Spleen (tissue), 7 donors: ENCODE data around the gene PGM2.

Experiments used
- POLR2A ChIP-seq, 3 donors: fragments of 450-650 bp; IDR thresholded peaks; one replicate each; pipeline ENCODE4 v1.5.1; 2017; ENCODE audit warnings: antibody characterized with exemption in 3 of 3, mild to moderate bottlenecking in 1 of 3
- POLR2AphosphoS5 ChIP-seq, 3 donors: sonication (generic); formaldehyde crosslinking; IDR thresholded peaks; one replicate each; pipeline ENCODE4 v1.5.1; 2017; ENCODE audit warnings: antibody characterized with exemption in 3 of 3
- TF ChIP-seq, protein P1 (sequence below), 11 experiments: fragments of 200-600 bp in 7 of 11; fragments of 450-650 bp in 4 of 11; sonication (generic) in 4 of 11; IDR thresholded peaks in 8 of 11; conservative IDR thresholded peaks in 3 of 11; 1 replicate in 7 of 11; 2 replicates in 4 of 11; pipeline versions ENCODE4 v1.4.0 to v1.8.0; 2016 to 2021; ENCODE audit warnings: antibody characterized with exemption in 11 of 11, inconsistent platforms in 4 of 11, mild to moderate bottlenecking in 1 of 11
- donor health status: DM: no; HTN: no; CAD: no; lungs with moderate emphysema.
- donor health status: DM: no; HTN: no; CAD: no.
- donor health status: DM: no; HTN: no; CAD: no.

DNA sequence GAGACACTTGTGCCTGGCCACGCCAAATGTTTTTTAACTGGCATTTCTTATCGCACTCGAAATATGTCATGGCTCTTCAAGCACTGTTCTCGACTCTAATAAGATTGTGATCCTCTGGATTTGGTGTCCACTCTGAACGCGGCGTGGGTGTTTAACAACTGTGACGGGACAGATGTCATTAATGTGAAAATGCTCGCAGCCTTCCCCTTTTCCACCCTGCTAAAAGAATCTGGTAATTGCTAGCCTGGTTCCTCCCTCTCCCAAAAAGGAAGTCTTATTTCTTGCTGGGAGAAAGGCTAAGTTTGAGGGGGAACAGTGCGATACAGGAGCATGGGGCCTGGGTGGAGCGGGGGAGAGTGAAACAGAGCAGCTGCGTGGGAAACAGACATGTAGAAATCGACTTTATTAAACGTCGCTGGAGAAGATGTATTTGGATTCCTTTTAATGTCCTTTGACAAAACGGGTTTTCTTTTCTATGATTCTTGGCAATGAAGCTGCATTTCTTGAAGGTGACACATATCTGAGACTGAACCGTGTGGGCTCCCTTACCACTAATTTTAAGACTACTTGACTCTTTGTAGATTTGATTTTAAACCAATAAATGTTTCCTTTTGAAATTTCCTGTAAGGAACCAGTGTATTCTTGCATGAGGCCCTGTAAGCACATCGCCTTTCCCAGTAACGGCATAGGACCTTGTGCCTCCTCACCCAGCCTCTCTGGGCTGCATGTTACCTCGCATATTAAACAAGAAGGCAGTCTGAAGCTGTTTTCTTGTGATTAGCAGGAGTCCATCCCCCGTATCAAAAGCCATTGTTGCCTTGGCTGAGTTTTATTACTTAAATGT is 82.2 kb downstream of the PGM2 start:
- TF ChIP-seq, protein P1, sequence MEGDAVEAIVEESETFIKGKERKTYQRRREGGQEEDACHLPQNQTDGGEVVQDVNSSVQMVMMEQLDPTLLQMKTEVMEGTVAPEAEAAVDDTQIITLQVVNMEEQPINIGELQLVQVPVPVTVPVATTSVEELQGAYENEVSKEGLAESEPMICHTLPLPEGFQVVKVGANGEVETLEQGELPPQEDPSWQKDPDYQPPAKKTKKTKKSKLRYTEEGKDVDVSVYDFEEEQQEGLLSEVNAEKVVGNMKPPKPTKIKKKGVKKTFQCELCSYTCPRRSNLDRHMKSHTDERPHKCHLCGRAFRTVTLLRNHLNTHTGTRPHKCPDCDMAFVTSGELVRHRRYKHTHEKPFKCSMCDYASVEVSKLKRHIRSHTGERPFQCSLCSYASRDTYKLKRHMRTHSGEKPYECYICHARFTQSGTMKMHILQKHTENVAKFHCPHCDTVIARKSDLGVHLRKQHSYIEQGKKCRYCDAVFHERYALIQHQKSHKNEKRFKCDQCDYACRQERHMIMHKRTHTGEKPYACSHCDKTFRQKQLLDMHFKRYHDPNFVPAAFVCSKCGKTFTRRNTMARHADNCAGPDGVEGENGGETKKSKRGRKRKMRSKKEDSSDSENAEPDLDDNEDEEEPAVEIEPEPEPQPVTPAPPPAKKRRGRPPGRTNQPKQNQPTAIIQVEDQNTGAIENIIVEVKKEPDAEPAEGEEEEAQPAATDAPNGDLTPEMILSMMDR (IDR thresholded peaks at IDR 0.05 in 8 of 11, conservative IDR thresholded peaks at IDR 0.05 in 3 of 11) = no peak
- TF ChIP-seq POLR2A (IDR thresholded peaks at IDR 0.05) = no peak
- TF ChIP-seq POLR2AphosphoS5 (IDR thresholded peaks at IDR 0.05) = peak in 1 of 3 donors; percentile 7
